Chondrocyte (in vitro differentiated cells): ENCODE data around the gene CACNA1G. TPM values are rescaled to one million over a fixed set of nuclear protein-coding genes. Genes with fewer than 3 reads are reported as not detected.

ENCODE experiments used
- DNase-seq: peaks from one replicate; pipeline ENCODE4 v3.0.0; 2021; ENCODE audit warnings: mixed read lengths, low spot score
- H3K27ac Mint-ChIP-seq: one replicate; pipeline ENCODE4 v1.8.0; 2021; ENCODE audit warnings: mild to moderate bottlenecking, moderate library complexity, mixed read lengths; ENCODE audit not compliant: unreplicated experiment
- H3K27me3 Mint-ChIP-seq: 2 replicates; pipeline ENCODE4 v1.8.0; 2021; ENCODE audit warnings: low read depth, mixed read lengths
- H3K36me3 Mint-ChIP-seq: 2 replicates; pipeline ENCODE4 v1.8.0; 2021; ENCODE audit warnings: low read depth, mixed read lengths
- H3K4me1 Mint-ChIP-seq: 2 replicates; pipeline ENCODE4 v1.8.0; 2021; ENCODE audit warnings: low read depth, mild to moderate bottlenecking, mixed read lengths
- H3K4me3 Mint-ChIP-seq: one replicate; pipeline ENCODE4 v1.8.0; 2021; ENCODE audit warnings: mild to moderate bottlenecking, moderate library complexity, mixed read lengths; ENCODE audit not compliant: unreplicated experiment
- H3K9me3 Mint-ChIP-seq: 2 replicates; pipeline ENCODE4 v1.8.0; 2021; ENCODE audit warnings: low read depth, mixed read lengths
- CTCF ChIP-seq: fragments of 200-600 bp; sonication (generic); IDR thresholded peaks from 2 replicates; pipeline ENCODE4 v1.5.0; 2021; ENCODE audit warnings: antibody characterized with exemption, mild to moderate bottlenecking, moderate library complexity
- total RNA-seq: library from RNA; stranded (reverse); gene quantifications from 3 replicates; pipeline ENCODE4 v1.2.1, GENCODE V29; 2021

CACNA1G gene
- total RNA-seq, 1 donor from 2014 or later: 0.10 TPM

- no peak overlapping the region for H3K27ac Mint-ChIP-seq
- no peaks in the 10 kb centered on the region for H3K36me3 Mint-ChIP-seq
- no peaks in the 10 kb centered on the region for H3K27me3 Mint-ChIP-seq
- peaks cover 4% of the 10 kb centered on the region for H3K4me1 Mint-ChIP-seq
- H3K9me3 Mint-ChIP-seq: no peaks in the 10 kb centered on the region
- no peak for DNase-seq
- TF ChIP-seq CTCF: no peak
- no peak overlapping the region for H3K4me3 Mint-ChIP-seq
These were observed 115.8 kb downstream of the CACNA1G start for GRCh38 chr17:50676065-50676975.

Other genes with a start within 250 kb of the CACNA1G start
- gene XYLT2, start 214.6 kb upstream of the CACNA1G start, total RNA-seq: 33.5 to 34.1 TPM (median 33.7 TPM) in 3 replicates
- 48.7 to 61.4 TPM (median 49.8 TPM) in 3 replicates for gene MRPL27, start 187.5 kb upstream of the CACNA1G start, total RNA-seq
- gene EME1, start 187.5 kb upstream of the CACNA1G start, total RNA-seq: 1.9 to 6.8 TPM (median 2.5 TPM) in 3 replicates
- gene LRRC59, start 163.2 kb upstream of the CACNA1G start, total RNA-seq: 144 to 162 TPM (median 148 TPM) in 3 replicates
- gene ACSF2, start 134.5 kb upstream of the CACNA1G start, total RNA-seq: 17.4 to 22.5 TPM (median 19.9 TPM) in 3 replicates
- gene CHAD, start 91.8 kb upstream of the CACNA1G start, total RNA-seq: 0.12 TPM in 1 of 3 replicates, not detected in the others
- 28.6 to 33.4 TPM (median 29.8 TPM) in 3 replicates for gene RSAD1, start 81.9 kb upstream of the CACNA1G start, total RNA-seq
- gene MYCBPAP, start 52.3 kb upstream of the CACNA1G start, total RNA-seq: 0.99 to 1.2 TPM (median 1.00 TPM) in 3 replicates
- gene EPN3, start 28.0 kb upstream of the CACNA1G start, total RNA-seq: not detected in 3 replicates
- gene SPATA20, start 13.5 kb upstream of the CACNA1G start, total RNA-seq: 51.0 to 60.1 TPM (median 51.8 TPM) in 3 replicates
- 1.9 to 16.0 TPM (median 2.8 TPM) in 3 replicates for gene ABCC3, start 74.2 kb downstream of the CACNA1G start, total RNA-seq
- gene ANKRD40, start 147.2 kb downstream of the CACNA1G start, total RNA-seq: 34.6 to 39.4 TPM (median 36.1 TPM) in 3 replicates
- gene LUC7L3, start 158.9 kb downstream of the CACNA1G start, total RNA-seq: 71.5 to 99.0 TPM (median 73.9 TPM) in 3 replicates
- gene ANKRD40CL, start 206.8 kb downstream of the CACNA1G start, total RNA-seq: not detected in 3 replicates